BJ (cell line): ENCODE measurements around the gene PLAGL1. TPM values are rescaled to one million over a fixed set of nuclear protein-coding genes. Genes with fewer than 3 reads are reported as not detected.
"Not testable (repeated sequence)": the region's sequence is repeated elsewhere in the genome, so short reads cannot be mapped to it uniquely, and the experiment has no call there.

ENCODE experiments used
- CTCF ChIA-PET: fragments of 350-600 bp; formaldehyde crosslinking; extraction: SDS; loops from one replicate; lab custom pipeline; 2021; ENCODE audit warnings: antibody characterized with exemption, inconsistent platforms; lab: Yijun Ruan, JAX
- POLR2A ChIA-PET: fragments of 300-600 bp; sonication (Branson Sonifier 250); formaldehyde crosslinking; extraction: SDS; loops from one replicate; lab custom pipeline; 2021; ENCODE audit warnings: antibody characterized with exemption; lab: Charles Lee
- DNase-seq: peaks from one replicate; pipeline ENCODE4 v3.0.0-alpha.2; 2011; ENCODE audit warnings: low read depth
- H3K27me3 ChIP-seq: 2 replicates; pipeline ENCODE4 v1.6.0; 2011; ENCODE audit warnings: low read length; ENCODE audit not compliant: control insufficient read depth, insufficient read depth
- H3K36me3 ChIP-seq: 2 replicates; pipeline ENCODE4 v1.5.1; 2011; ENCODE audit warnings: low read length; ENCODE audit not compliant: control insufficient read depth, insufficient read depth
- H3K4me3 ChIP-seq: 2 replicates; pipeline ENCODE4 v1.5.1; 2011; ENCODE audit warnings: low read depth, mild to moderate bottlenecking, control low read depth, low read length
- CTCF ChIP-seq: IDR thresholded peaks from 2 replicates; pipeline ENCODE4 v1.5.1; 2011; ENCODE audit warnings: low read depth, mild to moderate bottlenecking, control low read depth, inconsistent platforms, low read length, moderate library complexity; ENCODE audit not compliant: insufficient read depth
- polyA plus RNA-seq: library from polyadenylated mRNA; depleted of rRNA; stranded (reverse); fragments of >200 nt; gene quantifications from 2 replicates; pipeline ENCODE4 v1.2.3, GENCODE V29; 2011

Gene PLAGL1
- polyA plus RNA-seq, 1 experiment, result 68.0 TPM

GRCh38 chr6:143934867-143935266 lies 73.2 kb downstream of the PLAGL1 start:
- no peak for DNase-seq
- ChIA-PET CTCF (interaction anchor here (1.6 to 7.1 kb wide), 2 partner anchors 9 to 39 kb away, joined by 3 to 33 read pairs; no protein-coding TSS in a partner anchor), POLR2A (no interaction called here)
- Histone ChIP-seq H3K36me3 (no peaks in the 10 kb centered on the region), H3K4me3 (no peak overlapping the region), H3K27me3 (peaks cover 4% of the 10 kb centered on the region)
- TF ChIP-seq CTCF, result no peak

GRCh38 chr6:143934331-143934730 lies 73.7 kb downstream of the PLAGL1 start:
- H3K4me3 ChIP-seq, result no peak overlapping the region
- ChIA-PET CTCF (interaction anchor here (1.8 to 7.1 kb wide), 2 partner anchors 10 to 28 kb away, joined by 4 to 33 read pairs; no protein-coding TSS in a partner anchor), POLR2A (no interaction called here)
- TF ChIP-seq CTCF, result no peak
- no peaks in the 10 kb centered on the region for H3K36me3 ChIP-seq
- peaks cover 4% of the 10 kb centered on the region for H3K27me3 ChIP-seq
- no peak for DNase-seq

- DNase-seq, result no peak
- Histone ChIP-seq H3K27me3 (peaks cover 4% of the 10 kb centered on the region; the same call in 1 of the 2 replicates), H3K4me3 (no peak overlapping the region), H3K36me3 (no peaks in the 10 kb centered on the region)
- POLR2A ChIA-PET, result no interaction called here
- no peak for TF ChIP-seq CTCF
- CTCF ChIA-PET, result interaction anchor here (2.5 kb wide), 1 partner anchor 10 kb away, joined by 13 read pairs; no protein-coding TSS in a partner anchor
These were observed 78.1 kb downstream of the PLAGL1 start for GRCh38 chr6:143929975-143930374.

GRCh38 chr6:143928853-143929252 lies 79.2 kb downstream of the PLAGL1 start:
- Histone ChIP-seq H3K27me3 (peaks cover 2% of the 10 kb centered on the region; the same call in 1 of the 2 replicates), H3K4me3 (no peak overlapping the region), H3K36me3 (no peaks in the 10 kb centered on the region)
- DNase-seq, result no peak
- TF ChIP-seq CTCF, result no peak
- POLR2A ChIA-PET, result no interaction called here
- CTCF ChIA-PET, result no interaction called here

- POLR2A ChIA-PET, CTCF ChIA-PET, DNase-seq, H3K27me3 ChIP-seq, H3K4me3 ChIP-seq, H3K36me3 ChIP-seq: not testable (repeated sequence)
These were observed 91.0 kb downstream of the PLAGL1 start for GRCh38 chr6:143917026-143917425.

- no peak for DNase-seq
- no peak overlapping the region for H3K4me3 ChIP-seq
- no peaks in the 10 kb centered on the region for H3K36me3 ChIP-seq
- CTCF ChIA-PET, result interaction anchor here (1.1 kb wide), 1 partner anchor 27 kb away, joined by 4 read pairs; no protein-coding TSS in a partner anchor
- POLR2A ChIA-PET, result no interaction called here
- H3K27me3 ChIP-seq, result no peaks in the 10 kb centered on the region
- no peak for TF ChIP-seq CTCF
These were observed 95.4 kb downstream of the PLAGL1 start for GRCh38 chr6:143912671-143913070.
